ENCODE results near the gene BMI1.

DNA sequence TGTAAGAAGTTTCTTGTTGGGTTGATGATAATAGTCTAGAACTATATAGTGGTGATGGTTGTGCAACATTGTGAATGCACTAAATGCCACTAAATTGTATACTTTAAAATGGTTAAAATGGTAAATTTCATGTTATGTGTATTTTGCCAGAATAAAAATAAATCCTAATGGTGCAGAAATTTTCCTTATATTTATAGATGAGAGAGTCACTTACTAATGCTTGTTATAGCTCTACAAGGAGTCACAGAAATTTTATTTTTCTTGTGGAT is 45.5 kb downstream of the BMI1 start:
- TF ChIP-seq, protein P1, sequence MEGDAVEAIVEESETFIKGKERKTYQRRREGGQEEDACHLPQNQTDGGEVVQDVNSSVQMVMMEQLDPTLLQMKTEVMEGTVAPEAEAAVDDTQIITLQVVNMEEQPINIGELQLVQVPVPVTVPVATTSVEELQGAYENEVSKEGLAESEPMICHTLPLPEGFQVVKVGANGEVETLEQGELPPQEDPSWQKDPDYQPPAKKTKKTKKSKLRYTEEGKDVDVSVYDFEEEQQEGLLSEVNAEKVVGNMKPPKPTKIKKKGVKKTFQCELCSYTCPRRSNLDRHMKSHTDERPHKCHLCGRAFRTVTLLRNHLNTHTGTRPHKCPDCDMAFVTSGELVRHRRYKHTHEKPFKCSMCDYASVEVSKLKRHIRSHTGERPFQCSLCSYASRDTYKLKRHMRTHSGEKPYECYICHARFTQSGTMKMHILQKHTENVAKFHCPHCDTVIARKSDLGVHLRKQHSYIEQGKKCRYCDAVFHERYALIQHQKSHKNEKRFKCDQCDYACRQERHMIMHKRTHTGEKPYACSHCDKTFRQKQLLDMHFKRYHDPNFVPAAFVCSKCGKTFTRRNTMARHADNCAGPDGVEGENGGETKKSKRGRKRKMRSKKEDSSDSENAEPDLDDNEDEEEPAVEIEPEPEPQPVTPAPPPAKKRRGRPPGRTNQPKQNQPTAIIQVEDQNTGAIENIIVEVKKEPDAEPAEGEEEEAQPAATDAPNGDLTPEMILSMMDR (IDR thresholded peaks at IDR 0.05) = no peak
- TF ChIP-seq POLR2AphosphoS5 (IDR thresholded peaks at IDR 0.05; ENCODE audit: insufficient read depth in 1 of 2, low read depth in 1 of 2) = no peak
